Measurements from ENCODE around the gene OXSR1. TPM values are rescaled to one million over a fixed set of nuclear protein-coding genes. Genes with fewer than 3 reads are reported as not detected.
A peak's percentile ranks its signal among the peaks of the same experiment; 100 is the strongest.

The OXSR1 gene
- total and polyA plus RNA-seq, 2 of the 13 experiments (the other 11 are each of a cell fraction or from before 2014, with no cell fraction given): 27.4 to 32.6 TPM

DNA sequence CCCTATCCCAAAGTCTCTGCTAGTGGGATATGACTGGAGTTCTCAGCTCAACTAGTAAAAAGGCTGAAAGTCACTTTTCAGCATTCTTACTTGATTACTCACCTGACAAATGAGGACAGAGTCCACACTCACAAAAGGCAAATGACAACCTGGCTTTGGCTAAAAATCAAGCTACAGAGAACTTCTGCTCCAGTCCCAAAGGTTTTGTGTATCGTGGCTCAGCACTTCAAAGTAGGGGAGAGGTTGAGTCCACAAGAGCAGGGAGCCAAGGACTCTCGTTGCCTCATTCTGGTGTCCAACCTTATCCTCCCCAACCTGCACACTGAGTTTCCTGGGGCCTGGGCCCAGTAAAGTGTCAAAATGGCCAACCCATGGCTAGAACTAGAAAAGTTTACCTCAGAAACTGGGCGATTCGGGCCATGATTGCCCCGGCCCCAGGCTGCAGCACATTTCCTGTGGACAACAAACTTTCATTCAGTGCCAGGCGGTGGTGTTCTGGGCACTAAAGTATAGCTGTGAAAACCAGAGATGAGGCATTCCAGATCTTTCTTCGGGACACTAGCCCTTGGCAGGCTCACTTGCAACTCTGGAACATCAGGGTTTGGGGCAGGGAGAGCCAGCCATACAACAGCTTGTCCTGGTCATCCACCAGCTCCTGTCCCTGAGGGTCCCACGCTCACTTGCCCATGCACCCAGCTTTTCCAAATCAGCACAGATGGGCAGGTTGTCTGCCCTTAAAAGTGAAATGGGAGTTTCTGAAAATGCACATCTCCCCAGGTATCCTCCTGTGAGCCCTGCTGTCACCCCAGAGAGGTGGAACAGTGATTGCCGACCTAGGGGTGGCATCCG is 31.6 kb upstream of the OXSR1 start:
- intact Hi-C loops (cut with micrococcal nuclease; ENCODE audit: unreplicated experiment) (loop anchor here (2.0 to 10.0 kb wide), 3 partner anchors 17 to 213 kb away; partner anchors contain the start of gene XYLB), in situ Hi-C loops (cut with HindIII; ENCODE audit: extremely low pct_ligation_motif_present, low pct_unique_long_range_greater_than_20kb) (loop anchor here (25.0 kb wide), 1 partner anchor 329 kb away; the partner anchor contains the start of gene ACVR2B)
- peak; percentile 62 for ATAC-seq
- peak overlapping the region; percentile 97 for H3K27ac ChIP-seq (ENCODE audit: extremely low read length, insufficient read depth, low read length)
- H4K20me1 ChIP-seq (ENCODE audit: insufficient read depth, low read length): peaks cover 6% of the 10 kb centered on the region; the same call in 1 of the 2 replicates
- 35% methylated on average over 4 of the region's 10 CpGs for WGBS (ENCODE audit: low lambda C conversion rate)
- H3K4me2 ChIP-seq (ENCODE audit: low read depth, low read length): peak overlapping the region; percentile 90
- H3K4me1 ChIP-seq (ENCODE audit: insufficient read depth, low read length): peaks cover 72% of the 10 kb centered on the region
- no peaks in the 10 kb centered on the region; a peak in 1 of 5 replicates for H3K27me3 ChIP-seq (ENCODE audit: control insufficient read depth in 1 of 2, insufficient read depth in 2 of 2, low read length in 2 of 2)
- peak; percentile 99 for DNase-seq (ENCODE audit: low spot score)
- peak overlapping the region; percentile 90 for H3K9ac ChIP-seq (ENCODE audit: insufficient read depth, low read depth, low read length)
- H2AFZ ChIP-seq (ENCODE audit: low read length): no peak overlapping the region
- BruUV-seq (replicated peaks): no TSS peak
- peaks cover 71% of the 10 kb centered on the region for H3K79me2 ChIP-seq (ENCODE audit: insufficient read depth, low read length)
- no peaks in the 10 kb centered on the region for H3K9me3 ChIP-seq (ENCODE audit: low read length)
- ChIA-PET POLR2A (interaction anchor here (1.1 to 6.9 kb wide), 8 partner anchors 9 to 322 kb away, joined by 4 to 87 read pairs (median 10); partner anchors contain the start of genes OXSR1 and XYLB), CTCF (ENCODE audit: low intra/inter-chr PET ratio, low total read pairs) (no interaction called here)
- peak; percentile 100 for FAIRE-seq
- peak overlapping the region; percentile 11 to 96 (median 89); a peak in 4 of 6 replicates for H3K4me3 ChIP-seq (replicated peaks in 1 of 3; ENCODE audit: insufficient read depth in 1 of 3, low read depth in 2 of 3, low read length in 3 of 3)
- peaks cover 13 to 40% of the 10 kb centered on the region in 2 experiments for H3K36me3 ChIP-seq (replicated peaks in 1 of 2; ENCODE audit: control insufficient read depth in 1 of 2, insufficient read depth in 2 of 2, low read length in 2 of 2)
- TF ChIP-seq ZNF225 (CRISPR knock-in tag; IDR thresholded peaks at IDR 0.05): 0 out of 2 replicates have a peak, but pooled peaks have one; percentile 52
- peak; percentile 40; the same call in 1 of the 2 replicates for TF ChIP-seq SRY (CRISPR knock-in tag; IDR thresholded peaks at IDR 0.05)
- 0 out of 2 replicates have a peak, but pooled peaks have one; percentile 20 for TF ChIP-seq NFYB (CRISPR knock-in tag; IDR thresholded peaks at IDR 0.05)
- TF ChIP-seq ZNF674 (CRISPR knock-in tag; IDR thresholded peaks at IDR 0.05; ENCODE audit: low read depth): no peak
- peak; percentile 14; the same call in 1 of the 2 replicates for TF ChIP-seq MYC (CRISPR knock-in tag; IDR thresholded peaks at IDR 0.05; ENCODE audit: borderline replicate concordance)
- TF ChIP-seq, protein P1, sequence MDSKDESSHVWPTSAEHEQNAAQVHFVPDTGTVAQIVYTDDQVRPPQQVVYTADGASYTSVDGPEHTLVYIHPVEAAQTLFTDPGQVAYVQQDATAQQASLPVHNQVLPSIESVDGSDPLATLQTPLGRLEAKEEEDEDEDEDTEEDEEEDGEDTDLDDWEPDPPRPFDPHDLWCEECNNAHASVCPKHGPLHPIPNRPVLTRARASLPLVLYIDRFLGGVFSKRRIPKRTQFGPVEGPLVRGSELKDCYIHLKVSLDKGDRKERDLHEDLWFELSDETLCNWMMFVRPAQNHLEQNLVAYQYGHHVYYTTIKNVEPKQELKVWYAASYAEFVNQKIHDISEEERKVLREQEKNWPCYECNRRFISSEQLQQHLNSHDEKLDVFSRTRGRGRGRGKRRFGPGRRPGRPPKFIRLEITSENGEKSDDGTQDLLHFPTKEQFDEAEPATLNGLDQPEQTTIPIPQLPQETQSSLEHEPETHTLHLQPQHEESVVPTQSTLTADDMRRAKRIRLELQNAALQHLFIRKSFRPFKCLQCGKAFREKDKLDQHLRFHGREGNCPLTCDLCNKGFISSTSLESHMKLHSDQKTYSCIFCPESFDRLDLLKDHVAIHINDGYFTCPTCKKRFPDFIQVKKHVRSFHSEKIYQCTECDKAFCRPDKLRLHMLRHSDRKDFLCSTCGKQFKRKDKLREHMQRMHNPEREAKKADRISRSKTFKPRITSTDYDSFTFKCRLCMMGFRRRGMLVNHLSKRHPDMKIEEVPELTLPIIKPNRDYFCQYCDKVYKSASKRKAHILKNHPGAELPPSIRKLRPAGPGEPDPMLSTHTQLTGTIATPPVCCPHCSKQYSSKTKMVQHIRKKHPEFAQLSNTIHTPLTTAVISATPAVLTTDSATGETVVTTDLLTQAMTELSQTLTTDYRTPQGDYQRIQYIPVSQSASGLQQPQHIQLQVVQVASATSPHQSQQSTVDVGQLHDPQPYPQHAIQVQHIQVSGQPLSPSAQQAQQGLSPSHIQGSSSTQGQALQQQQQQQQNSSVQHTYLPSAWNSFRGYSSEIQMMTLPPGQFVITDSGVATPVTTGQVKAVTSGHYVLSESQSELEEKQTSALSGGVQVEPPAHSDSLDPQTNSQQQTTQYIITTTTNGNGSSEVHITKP (CRISPR knock-in tag; IDR thresholded peaks at IDR 0.05; ENCODE audit: low read depth): no peak
- 0 out of 2 replicates have a peak, but pooled peaks have one; percentile 16 for TF ChIP-seq KAT7 (CRISPR knock-in tag; IDR thresholded peaks at IDR 0.05; ENCODE audit: borderline replicate concordance)
- TF ChIP-seq ZSCAN31 (CRISPR knock-in tag; IDR thresholded peaks at IDR 0.05; ENCODE audit: low read depth): 0 out of 2 replicates have a peak, but pooled peaks have one; percentile 58
- peak; percentile 68; the same call in 1 of the 2 replicates for TF ChIP-seq ZKSCAN8 (CRISPR knock-in tag; IDR thresholded peaks at IDR 0.05; ENCODE audit: borderline replicate concordance)
- TF ChIP-seq, protein P2, sequence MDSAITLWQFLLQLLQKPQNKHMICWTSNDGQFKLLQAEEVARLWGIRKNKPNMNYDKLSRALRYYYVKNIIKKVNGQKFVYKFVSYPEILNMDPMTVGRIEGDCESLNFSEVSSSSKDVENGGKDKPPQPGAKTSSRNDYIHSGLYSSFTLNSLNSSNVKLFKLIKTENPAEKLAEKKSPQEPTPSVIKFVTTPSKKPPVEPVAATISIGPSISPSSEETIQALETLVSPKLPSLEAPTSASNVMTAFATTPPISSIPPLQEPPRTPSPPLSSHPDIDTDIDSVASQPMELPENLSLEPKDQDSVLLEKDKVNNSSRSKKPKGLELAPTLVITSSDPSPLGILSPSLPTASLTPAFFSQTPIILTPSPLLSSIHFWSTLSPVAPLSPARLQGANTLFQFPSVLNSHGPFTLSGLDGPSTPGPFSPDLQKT (CRISPR knock-in tag; IDR thresholded peaks at IDR 0.05; ENCODE audit: borderline replicate concordance): no peak
- peak; percentile 46; the same call in 1 of the 2 replicates for TF ChIP-seq SPEN (CRISPR knock-in tag; IDR thresholded peaks at IDR 0.05; ENCODE audit: low read depth)
- TF ChIP-seq NR2F6 (IDR thresholded peaks at IDR 0.05): peak; percentile 70
- TF ChIP-seq NR2F6 (CRISPR knock-in tag; IDR thresholded peaks at IDR 0.05): peak; percentile 80
- no peak for TF ChIP-seq ZBTB37 (CRISPR knock-in tag; IDR thresholded peaks at IDR 0.05)
- peak; percentile 50; the same call in 1 of the 2 replicates for TF ChIP-seq GATAD1 (CRISPR knock-in tag; IDR thresholded peaks at IDR 0.05)
- TF ChIP-seq ZNF672 (CRISPR knock-in tag; IDR thresholded peaks at IDR 0.05): no peak
